Prostate gland (tissue), 2 donors: ENCODE data around the gene MOB3A. TPM values are rescaled to one million over a fixed set of nuclear protein-coding genes. Genes with fewer than 3 reads are reported as not detected.
"Not testable (repeated sequence)": the region's sequence is repeated elsewhere in the genome, so short reads cannot be mapped to it uniquely, and the experiment has no call there.

Experiments
- DNase-seq: peaks from one replicate; pipeline ENCODE4 v3.0.0-alpha.2; 2019; ENCODE audit warnings: low spot score
- H3K27ac ChIP-seq, 2 donors: fragments of 200-600 bp; sonication (generic); 2 replicates each; pipeline ENCODE4 v1.5.1; 2017 to 2019
- H3K27me3 ChIP-seq: fragments of 200-600 bp; sonication (generic); replicated peaks from 2 replicates; pipeline ENCODE4 v1.5.1; 2019; ENCODE audit not compliant: insufficient read depth
- H3K36me3 ChIP-seq, 2 donors: fragments of 200-600 bp; sonication (generic); 1 replicate in 1 of 2; 2 replicates in 1 of 2; pipeline versions ENCODE4 v1.5.1 to v1.8.1; 2017 to 2019
- H3K4me1 ChIP-seq: fragments of 200-600 bp; sonication (generic); replicated peaks from 2 replicates; pipeline ENCODE4 v1.5.1; 2019
- H3K4me3 ChIP-seq, 2 donors: fragments of 200-600 bp; sonication (generic); 2 replicates each; pipeline ENCODE4 v1.5.1; 2017 to 2019
- H3K9me3 ChIP-seq: fragments of 200-600 bp; sonication (generic); 2 replicates; pipeline ENCODE4 v1.5.1; 2017
- POLR2A ChIP-seq: fragments of 450-650 bp; IDR thresholded peaks from one replicate; pipeline ENCODE4 v1.6.1; 2016; ENCODE audit warnings: antibody characterized with exemption, mild to moderate bottlenecking
- POLR2AphosphoS5 ChIP-seq: sonication (generic); formaldehyde crosslinking; IDR thresholded peaks from one replicate; pipeline ENCODE4 v1.6.1; 2017; ENCODE audit warnings: antibody characterized with exemption
- WGBS: methylation state at CpG from one replicate; pipeline ENCODE4 v1.1.5; 2018; 5-methylcytosine and 5-hydroxymethylcytosine counted together
- intact Hi-C: fragments of 100-400 bp; cut with DNase I; formaldehyde crosslinking; loops from one replicate; pipeline ENCODE4 v1.14.2; 2022
- total RNA-seq, 2 donors: library from RNA; depleted of rRNA; stranded (reverse); fragments of >200 nt; gene quantifications; one replicate each; pipeline ENCODE4 v1.1.0, GENCODE V29; 2016
- TF ChIP-seq, protein P1 (sequence below), 4 experiments: fragments of 200-600 bp in 2 of 4; fragments of 450-650 bp in 2 of 4; sonication (generic) in 2 of 4; IDR thresholded peaks; 1 replicate in 3 of 4; 2 replicates in 1 of 4; pipeline ENCODE4 v1.5.1; 2016 to 2019; ENCODE audit warnings: antibody characterized with exemption in 4 of 4, mild to moderate bottlenecking in 2 of 4, moderate library complexity in 2 of 4

The MOB3A gene
- total RNA-seq, 2 donors from 2014 or later: 40.1 to 43.5 TPM

DNA sequence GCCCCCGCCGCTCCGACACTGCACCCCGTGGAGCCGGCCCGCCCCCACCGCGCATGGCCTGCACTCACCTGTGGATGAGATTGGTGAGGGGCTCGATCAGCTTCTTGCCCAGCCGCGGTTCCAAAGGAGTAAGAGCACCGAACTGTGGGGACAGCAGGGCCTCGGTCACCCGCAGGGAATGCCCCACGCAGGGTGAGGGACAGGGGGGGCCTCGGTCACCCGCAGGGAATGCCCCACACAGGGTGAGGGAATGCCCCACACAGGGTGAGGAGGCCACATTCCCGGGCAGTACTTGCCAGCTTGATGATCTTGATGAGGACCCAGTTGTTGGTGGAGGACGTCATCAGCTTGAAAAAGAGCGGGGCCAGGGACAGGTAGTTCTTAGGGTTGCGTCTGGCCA is 32.9 kb upstream of the MOB3A start:
- no peak for DNase-seq
- H3K9me3 ChIP-seq: no peaks in the 10 kb centered on the region
- no peak overlapping the region for H3K27ac ChIP-seq
- TF ChIP-seq POLR2AphosphoS5: no peak
- TF ChIP-seq POLR2A: no peak
- TF ChIP-seq, protein P1, sequence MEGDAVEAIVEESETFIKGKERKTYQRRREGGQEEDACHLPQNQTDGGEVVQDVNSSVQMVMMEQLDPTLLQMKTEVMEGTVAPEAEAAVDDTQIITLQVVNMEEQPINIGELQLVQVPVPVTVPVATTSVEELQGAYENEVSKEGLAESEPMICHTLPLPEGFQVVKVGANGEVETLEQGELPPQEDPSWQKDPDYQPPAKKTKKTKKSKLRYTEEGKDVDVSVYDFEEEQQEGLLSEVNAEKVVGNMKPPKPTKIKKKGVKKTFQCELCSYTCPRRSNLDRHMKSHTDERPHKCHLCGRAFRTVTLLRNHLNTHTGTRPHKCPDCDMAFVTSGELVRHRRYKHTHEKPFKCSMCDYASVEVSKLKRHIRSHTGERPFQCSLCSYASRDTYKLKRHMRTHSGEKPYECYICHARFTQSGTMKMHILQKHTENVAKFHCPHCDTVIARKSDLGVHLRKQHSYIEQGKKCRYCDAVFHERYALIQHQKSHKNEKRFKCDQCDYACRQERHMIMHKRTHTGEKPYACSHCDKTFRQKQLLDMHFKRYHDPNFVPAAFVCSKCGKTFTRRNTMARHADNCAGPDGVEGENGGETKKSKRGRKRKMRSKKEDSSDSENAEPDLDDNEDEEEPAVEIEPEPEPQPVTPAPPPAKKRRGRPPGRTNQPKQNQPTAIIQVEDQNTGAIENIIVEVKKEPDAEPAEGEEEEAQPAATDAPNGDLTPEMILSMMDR (IDR thresholded peaks at IDR 0.05): no peak
- peaks cover 0 to 11% of the 10 kb centered on the region in 2 donors for H3K36me3 ChIP-seq
- intact Hi-C loops: no loop called here
- WGBS: 96% methylated on average over 19 of the region's 21 CpGs
- no peaks in the 10 kb centered on the region for H3K4me1 ChIP-seq
- no peak overlapping the region for H3K4me3 ChIP-seq
- no peaks in the 10 kb centered on the region for H3K27me3 ChIP-seq

DNA sequence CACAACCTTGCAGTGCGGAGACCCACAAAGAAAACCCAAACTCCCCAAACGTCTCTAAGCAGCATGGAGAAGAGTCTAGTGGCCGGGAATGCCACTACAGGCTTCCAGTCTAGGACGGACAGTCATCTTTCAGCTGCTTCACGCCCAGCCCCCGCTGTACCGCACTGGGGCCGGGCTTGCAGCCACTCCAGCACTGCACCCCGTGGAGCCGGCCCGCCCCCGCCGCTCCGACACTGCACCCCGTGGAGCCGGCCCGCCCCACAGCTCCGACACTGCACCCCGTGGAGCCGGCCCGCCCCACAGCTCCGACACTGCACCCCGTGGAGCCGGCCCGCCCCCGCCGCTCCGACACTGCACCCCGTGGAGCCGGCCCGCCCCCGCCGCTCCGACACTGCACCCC is 32.1 kb upstream of the MOB3A start:
- H3K36me3 ChIP-seq: peaks cover 0 to 11% of the 10 kb centered on the region in 2 donors
- H3K4me1 ChIP-seq, intact Hi-C loops, H3K4me3 ChIP-seq, H3K27me3 ChIP-seq, DNase-seq, H3K9me3 ChIP-seq, H3K27ac ChIP-seq: not testable (repeated sequence)
- 81% methylated on average over 18 of the region's 34 CpGs for WGBS

DNA sequence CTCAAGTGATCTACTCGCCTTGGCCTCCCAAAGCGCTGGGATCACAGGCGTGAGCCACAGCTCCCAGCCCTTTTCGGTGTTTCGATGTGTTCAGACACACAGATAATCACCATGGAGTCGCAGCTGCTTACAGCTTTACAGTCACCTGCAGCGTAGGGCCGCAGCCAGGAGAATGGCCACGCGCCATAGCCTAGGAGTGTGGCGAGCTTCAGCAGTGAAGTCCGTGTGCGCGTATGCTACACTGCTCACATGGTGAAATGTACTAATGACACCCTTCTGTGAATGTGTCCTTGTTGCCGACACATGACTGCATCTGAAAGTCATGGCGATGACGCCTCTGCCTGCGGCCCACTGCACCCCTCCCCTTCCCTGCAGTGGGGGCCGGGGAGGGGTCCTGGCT is 31.6 kb upstream of the MOB3A start:
- no peak overlapping the region for H3K4me3 ChIP-seq
- H3K9me3 ChIP-seq: no peaks in the 10 kb centered on the region
- H3K27ac ChIP-seq: no peak overlapping the region
- H3K27me3 ChIP-seq: no peaks in the 10 kb centered on the region
- 77% methylated on average over 19 of the region's 19 CpGs for WGBS
- TF ChIP-seq POLR2A: no peak
- TF ChIP-seq, protein P1 (IDR thresholded peaks at IDR 0.05): no peak
- no peak for TF ChIP-seq POLR2AphosphoS5
- no peaks in the 10 kb centered on the region for H3K4me1 ChIP-seq
- DNase-seq: no peak
- intact Hi-C loops: no loop called here
- H3K36me3 ChIP-seq: peaks cover 0 to 13% of the 10 kb centered on the region in 2 donors

DNA sequence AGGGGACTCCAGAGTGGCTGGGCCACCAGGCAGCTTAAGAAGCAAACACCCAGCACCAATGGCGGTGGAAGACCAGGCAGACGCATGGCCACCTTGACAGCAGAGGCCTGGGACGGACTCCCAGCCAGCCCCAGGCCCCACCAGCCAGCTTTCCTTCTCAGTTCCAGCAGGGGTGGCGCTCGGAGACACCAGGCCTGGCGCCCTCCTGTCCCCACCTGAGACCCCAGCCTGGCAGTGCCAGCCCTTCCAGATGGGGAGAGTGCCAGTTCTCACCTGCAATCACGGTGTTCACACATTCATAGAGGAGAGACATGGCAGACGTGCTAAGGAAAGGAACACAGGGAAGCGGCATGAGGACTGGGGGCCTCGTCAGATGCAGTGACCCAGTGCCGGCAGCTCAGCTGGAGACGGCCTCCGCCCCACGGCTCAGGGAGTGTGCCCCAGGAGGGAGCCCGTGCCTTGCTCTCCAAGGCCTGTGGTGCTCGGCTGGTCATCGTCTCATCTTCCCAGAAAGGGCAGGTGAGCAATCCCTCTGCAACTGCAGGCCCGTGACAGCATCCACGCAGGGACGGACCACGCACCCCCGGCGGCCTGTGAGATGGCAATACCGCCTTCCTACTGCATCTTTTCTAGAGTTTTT is 30.9 kb upstream of the MOB3A start:
- Histone ChIP-seq H3K27ac (no peak overlapping the region), H3K27me3 (no peaks in the 10 kb centered on the region), H3K9me3 (no peaks in the 10 kb centered on the region), H3K4me3 (no peak overlapping the region), H3K36me3 (peaks cover 5 to 16% of the 10 kb centered on the region in 2 donors), H3K4me1 (no peaks in the 10 kb centered on the region)
- no peak for DNase-seq
- 91% methylated on average over 24 of the region's 24 CpGs for WGBS
- TF ChIP-seq POLR2A: no peak
- TF ChIP-seq, protein P1 (IDR thresholded peaks at IDR 0.05): no peak
- no peak for TF ChIP-seq POLR2AphosphoS5
- intact Hi-C loops: no loop called here

DNA sequence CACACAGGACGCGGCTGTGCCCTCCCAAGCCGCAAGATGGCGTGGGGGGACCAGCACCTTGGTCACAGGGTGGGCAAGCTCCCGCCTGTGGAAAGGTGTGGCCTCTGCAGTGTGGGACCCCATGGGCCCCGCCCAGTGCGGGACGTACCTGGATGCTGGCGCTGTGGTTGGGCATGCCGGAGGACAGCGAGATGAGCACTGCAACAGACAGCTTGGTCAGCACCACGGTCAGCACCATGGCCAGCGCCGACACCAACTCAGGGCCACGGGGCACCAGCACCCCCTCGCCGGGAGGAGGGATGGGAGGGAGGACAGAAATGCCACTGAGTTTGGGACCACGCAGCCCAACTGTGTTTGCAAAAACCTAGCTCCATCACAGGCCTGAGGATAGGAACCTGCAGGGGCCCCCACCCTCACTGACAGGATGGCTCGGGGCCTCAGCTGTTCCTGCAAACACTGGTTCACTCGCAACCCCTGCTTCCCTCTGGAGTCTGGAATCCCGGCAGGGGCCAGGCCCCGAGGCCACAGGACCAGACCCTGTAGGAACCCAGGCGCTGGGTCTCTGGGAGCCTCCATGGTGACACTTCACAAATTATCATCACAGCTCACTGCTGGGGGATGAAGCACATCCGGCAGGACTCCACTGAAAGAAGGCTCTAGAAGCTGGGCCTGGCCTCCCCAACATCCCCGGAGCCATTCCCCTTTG is 27.7 kb upstream of the MOB3A start:
- H3K4me3 ChIP-seq: no peak overlapping the region
- H3K4me1 ChIP-seq: no peaks in the 10 kb centered on the region
- TF ChIP-seq POLR2A: no peak
- TF ChIP-seq, protein P1 (IDR thresholded peaks at IDR 0.05): no peak
- no peaks in the 10 kb centered on the region for H3K27me3 ChIP-seq
- 81% methylated on average over 20 of the region's 25 CpGs for WGBS
- intact Hi-C loops: no loop called here
- DNase-seq: no peak
- H3K9me3 ChIP-seq: no peaks in the 10 kb centered on the region
- no peak overlapping the region for H3K27ac ChIP-seq
- H3K36me3 ChIP-seq: peaks cover 16 to 24% of the 10 kb centered on the region in 2 donors
